GM21515 (cell line): Measurements from ENCODE around the gene TXNDC5.
A peak's percentile ranks its signal among the peaks of the same experiment; 100 is the strongest.
"Not testable (repeated sequence)": the region's sequence is repeated elsewhere in the genome, so short reads cannot be mapped to it uniquely, and the experiment has no call there.

Source experiments
- ATAC-seq: cut with Tn5 transposase; IDR thresholded peaks from one replicate; pipeline ENCODE4 v1.9.1; 2021; ENCODE audit not compliant: unreplicated experiment

TXNDC5 gene

DNA sequence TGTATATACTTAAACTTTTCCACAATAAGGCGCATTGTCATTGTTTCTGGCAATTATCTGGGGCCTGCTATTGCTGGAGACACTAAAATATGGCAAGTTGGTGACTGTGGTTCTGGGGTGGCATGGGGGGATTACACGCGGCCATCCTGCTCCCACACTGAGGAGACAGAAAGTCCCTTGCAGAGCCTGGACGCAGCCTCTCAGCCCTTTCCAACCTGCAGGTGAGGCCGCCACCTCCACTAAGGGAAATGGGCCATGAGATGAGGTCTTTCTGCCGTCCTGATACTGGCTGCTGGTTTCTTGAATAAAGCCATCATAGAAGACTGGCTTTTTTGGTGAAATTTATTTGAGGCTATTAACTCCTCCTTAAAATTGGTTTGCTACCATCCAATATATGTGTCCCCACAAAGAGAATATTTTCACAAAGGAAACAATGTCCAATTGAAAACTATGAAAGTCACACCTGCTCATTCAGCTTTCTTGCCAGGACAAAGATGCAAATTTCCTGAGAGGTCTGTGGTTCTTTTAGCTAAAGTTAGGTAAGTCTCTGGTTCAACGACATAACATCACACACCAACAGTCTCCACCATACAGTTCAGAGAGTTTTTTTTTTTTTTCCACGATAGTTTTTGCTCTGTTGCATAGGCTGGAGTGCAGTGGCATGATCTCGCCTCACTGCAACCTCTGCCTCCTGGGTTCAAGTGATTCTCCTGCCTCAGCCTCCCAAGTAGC lies 13.0 kb downstream of the TXNDC5 start:
- ATAC-seq: peak; percentile 66

DNA sequence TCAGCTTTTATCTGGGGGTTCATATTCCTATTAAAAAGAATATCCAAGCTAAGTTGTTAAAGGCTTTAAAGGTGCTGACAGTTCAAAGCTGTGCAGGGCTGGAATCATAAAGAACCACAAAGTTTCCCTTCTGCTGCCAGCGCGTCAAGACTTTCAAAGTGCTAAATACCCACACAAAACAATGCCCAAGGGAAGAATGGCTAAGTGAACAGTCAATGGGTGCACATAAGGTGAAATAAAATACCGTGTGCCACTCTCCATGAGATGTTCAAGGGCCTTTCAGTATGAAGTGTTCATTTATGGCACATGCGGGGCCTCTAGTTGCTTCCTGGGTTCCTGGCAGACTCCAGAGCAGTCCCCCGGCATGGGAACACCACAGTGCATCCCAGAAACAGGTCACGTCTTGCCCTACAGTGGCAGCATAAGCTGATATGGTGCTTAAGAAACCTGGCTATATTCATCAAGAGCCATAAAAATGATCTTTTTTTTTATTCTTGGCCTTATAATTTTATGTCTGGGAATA lies 14.1 kb downstream of the TXNDC5 start:
- ATAC-seq: no peak

DNA sequence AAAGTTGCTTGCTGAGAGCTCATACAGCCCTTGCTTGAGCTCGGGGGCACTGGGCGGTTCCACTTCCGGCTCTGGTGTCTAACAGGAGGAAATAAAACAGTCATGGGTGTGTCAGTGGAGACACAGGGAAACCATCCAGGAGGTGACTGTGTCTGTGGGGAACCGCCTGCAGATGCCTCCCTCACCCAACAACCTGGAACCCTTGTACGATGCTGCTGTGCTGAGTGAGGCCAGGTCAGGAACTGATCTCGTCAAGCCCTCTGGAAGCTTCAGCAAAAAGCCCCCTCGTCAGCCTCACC lies 15.5 kb downstream of the TXNDC5 start:
- no peak for ATAC-seq

DNA sequence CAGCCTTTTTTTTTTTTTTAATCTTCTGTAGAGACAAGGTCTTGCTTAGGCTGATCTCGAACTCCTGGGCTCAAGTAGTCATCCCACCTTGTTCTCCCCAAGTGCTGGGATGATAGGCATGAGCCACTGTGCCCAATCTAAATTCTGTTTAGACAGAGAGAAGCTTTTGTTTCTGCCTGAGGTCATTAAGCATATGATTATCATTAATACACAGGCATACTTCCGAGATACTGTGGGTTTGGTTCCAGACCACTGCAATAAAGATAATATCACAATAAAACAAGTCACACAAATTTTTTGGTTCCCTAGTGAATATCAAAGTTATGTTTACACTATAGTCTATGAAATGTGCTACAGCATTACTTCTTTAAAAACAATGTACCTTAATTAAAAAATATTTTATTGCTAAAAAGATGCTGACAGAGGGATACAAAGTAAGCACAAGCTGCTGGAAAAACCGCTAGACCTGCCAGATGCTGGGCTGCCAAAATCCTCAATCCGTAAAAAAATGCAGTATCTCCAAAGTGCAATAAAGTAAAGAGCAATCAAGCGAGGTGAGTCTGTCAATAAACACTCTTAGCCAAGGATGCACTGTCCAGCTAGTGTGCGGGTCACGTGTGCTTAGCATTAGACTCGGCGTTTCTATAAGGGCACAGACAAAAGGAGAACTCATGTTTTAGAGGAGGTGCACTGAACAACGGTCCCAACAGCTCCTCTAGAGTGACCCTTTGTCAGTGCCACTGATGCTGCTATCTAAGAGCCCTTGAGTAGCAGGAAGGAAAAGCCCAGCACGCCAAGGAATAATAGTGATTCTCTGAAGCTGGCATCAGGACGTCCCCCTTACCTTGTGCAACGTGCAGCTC lies 16.1 kb downstream of the TXNDC5 start:
- no peak for ATAC-seq

DNA sequence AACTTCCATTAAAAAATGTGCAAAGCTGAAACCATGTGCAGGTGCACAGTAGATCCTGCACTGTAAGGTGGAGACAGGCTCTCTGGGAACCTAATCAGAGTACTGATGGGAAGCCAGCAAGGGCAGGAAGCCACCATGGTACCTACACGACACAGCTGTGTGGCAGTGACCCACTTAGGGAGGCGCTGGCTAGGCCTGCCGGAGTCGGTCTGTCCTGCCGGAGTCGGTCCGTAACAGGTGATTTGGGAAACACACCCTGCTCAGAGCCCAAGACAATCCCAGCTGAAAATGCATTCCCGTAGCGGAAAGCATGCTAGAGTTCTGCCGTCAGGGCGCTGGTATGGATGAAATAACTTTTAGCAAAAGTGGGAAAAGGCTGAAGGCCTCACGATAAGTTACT lies 17.2 kb downstream of the TXNDC5 start:
- no peak for ATAC-seq

DNA sequence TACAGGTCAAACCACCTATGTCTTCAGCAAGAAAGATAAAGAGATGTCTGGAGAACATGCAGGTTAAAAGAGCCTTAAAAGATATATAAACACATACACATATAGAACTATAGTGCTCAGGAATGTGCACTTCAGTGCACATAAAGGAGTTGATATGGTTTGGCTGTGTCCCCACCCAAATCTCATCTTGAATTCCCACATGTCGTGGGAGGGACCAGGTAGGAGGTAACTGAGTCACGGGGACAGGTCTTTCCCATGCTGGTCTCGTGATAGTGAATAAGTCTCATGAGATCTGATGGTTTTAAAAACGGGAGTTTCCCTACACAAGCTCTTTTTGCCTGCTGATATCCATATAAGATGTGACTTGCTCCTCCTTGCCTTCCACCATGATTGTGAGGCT lies 18.2 kb downstream of the TXNDC5 start:
- not testable (repeated sequence) for ATAC-seq

DNA sequence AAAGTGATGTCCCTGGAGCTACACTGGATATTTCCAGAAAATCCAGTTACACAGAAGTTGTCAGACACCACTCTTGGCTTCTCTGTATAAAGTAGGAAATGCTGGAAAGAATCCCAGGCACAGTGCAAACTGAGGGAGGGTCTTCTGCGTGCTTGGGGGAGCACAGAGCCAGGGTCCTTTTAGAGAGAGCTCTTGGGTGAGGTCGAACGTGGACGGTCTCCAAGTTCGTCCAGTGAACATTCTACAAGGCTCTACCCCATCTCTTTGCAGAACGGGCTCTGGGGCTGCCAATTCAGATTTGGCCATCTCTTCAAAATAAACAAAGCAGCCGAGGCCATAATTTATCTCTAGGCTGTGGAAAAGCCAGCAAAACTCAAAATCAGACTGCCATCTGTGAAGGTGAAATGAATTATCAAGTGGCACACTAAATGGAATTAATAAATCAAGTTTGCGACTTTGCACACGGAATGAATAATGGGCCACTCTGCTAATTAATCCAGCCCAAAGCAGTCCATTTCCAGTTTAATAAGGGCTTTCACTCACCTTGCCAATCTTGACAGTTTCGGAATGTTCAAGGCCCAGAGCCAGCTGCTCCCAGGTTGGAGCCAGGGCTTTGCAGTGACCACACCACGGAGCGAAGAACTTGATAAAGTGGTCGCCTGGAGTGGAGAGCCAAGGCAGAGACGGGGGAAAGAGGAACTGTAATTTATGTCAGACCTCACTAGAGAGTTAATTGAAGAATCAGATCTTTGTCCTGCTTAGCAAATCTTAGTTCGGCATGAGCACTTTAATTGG lies 19.3 kb downstream of the TXNDC5 start:
- ATAC-seq: no peak

DNA sequence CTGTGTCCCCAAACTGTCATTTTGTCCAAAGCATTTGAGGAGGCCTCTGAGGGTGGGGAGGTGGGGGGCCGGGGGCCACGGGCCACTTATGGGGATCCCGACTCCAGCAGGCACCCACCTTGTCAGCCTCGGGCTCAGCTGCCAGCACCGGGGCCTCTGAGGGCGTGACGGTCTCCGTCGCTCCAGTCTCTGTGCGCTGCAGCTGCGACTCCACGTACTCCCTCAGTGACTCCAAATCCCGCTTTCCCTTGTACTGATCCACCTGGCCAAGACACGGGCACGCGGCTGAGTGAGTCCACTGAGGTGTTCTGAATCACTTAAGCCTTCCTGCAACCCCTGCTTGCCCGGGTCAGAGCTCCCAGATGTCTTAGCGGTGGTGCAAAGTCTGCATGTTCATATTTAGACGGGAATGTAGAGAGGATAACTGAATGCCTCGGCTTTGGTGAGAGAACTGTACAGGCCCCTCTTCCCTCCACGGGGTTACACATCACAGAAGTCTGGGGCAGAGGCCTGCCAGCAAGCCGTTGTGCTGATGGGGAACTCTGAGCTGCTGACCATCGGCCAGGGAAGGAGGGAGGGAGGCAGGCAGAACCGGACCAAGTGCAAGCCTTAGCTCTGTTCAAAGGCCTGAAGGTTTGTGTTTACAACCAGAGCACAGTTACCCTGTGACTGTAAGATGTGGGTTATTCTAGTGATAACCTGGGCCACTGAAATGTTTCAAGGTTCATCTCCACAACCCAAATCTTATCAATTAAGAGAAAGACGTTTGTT lies 21.8 kb downstream of the TXNDC5 start:
- ATAC-seq: no peak

DNA sequence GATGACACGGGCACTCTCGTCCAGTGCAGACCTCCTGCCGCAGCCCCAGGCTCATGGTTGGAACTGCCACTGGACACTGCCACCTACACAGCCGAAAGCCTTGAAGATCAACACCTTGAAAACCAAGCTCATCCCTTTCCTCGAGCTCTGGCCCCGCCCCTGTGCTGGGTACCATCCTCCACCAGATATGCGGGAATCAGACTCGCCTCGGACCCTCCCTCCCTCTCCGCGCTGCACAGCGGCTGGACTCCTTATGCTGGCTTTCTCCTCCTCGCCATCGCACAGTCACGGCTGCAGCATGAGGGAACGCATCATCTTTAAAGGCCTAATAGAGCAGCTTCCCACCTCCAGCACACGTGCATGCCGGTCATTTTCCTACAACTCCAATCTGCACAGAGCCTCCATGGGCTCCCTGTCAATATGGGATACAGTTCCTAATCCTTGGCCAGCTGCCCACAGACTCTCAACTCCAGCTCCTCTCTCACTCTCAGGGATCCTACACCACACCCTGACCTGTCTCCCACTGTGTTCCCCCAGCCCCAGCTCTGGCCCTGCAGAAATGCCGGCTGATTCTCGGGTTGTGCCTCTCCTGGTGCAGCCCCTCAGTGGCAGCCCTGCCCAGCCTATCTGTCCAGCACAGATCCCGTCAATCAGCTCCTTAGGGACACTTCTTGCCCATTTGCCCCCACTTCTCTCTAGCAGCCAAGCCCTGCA lies 23.2 kb downstream of the TXNDC5 start:
- ATAC-seq: no peak

DNA sequence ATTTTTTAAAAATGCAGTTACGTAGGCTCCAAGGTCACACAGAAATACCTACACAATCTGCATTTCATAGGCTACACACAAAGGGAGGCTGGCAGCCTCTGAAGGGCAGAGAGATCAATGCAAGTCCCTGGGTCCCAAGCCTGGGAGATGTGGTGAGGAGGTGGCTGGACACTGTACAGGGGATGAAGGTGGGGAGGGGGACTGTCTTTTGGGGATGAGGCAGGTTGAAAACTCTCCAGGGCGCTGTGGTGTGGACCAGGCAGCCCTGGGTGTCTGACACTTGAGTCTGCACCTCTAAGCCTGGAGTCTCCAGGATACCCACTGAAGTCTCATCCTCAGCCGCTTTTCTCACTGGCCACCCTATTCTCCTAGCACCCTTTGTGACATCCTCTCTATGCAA lies 24.5 kb downstream of the TXNDC5 start:
- no peak for ATAC-seq

DNA sequence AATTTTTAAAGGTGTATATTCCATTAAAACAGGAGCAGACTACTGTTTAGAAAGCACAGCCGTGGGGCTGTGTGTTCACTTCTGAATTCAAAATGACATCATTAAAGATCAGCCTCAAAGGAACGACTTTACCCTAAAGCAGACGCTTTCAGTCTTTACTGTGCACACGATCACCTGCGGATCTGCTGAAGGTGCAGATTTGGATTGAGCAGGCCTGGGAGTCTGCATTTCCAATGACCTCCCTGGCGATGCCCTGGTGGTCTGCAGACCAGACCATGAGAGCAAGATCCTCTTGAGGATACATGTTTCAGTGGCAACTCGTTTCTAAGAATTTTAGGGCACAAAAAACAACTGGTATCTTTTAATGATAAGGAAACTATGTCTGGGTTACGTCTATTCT lies 27.2 kb downstream of the TXNDC5 start:
- ATAC-seq: no peak

DNA sequence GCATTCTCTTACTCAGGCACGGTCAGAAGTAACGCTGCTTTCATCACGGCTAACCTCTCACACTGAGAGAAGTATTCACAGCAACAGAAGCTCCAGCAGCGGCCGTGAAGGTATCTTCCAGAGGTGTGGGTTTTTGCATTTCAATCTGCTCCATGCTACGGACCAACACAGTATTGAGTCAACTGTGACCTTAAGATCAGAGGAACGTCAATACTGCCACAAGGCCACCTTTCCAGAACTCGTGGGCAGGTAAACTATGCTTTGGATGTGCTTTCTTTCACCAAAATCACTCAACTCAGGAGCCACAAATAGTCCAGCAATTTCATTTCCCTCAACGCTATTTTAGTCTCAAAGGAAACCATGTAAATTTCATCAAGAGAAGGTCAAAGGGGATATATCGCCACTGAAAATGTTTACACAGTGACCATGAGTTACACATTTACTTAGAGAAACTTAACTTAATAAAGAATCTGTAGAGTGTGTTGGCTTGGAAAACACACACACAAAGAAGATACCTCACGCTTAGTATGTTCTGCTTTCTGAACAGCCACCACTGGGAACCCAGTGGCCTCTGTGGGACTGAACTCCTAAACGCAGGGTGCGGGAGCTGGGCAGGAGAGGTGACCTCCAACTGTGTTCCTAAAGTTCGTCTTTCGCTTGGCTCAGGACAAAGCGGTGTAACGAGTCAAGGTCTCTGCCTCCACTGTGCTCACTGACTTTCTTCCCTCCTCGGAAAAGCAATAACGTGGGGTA lies 27.9 kb downstream of the TXNDC5 start:
- ATAC-seq: no peak

DNA sequence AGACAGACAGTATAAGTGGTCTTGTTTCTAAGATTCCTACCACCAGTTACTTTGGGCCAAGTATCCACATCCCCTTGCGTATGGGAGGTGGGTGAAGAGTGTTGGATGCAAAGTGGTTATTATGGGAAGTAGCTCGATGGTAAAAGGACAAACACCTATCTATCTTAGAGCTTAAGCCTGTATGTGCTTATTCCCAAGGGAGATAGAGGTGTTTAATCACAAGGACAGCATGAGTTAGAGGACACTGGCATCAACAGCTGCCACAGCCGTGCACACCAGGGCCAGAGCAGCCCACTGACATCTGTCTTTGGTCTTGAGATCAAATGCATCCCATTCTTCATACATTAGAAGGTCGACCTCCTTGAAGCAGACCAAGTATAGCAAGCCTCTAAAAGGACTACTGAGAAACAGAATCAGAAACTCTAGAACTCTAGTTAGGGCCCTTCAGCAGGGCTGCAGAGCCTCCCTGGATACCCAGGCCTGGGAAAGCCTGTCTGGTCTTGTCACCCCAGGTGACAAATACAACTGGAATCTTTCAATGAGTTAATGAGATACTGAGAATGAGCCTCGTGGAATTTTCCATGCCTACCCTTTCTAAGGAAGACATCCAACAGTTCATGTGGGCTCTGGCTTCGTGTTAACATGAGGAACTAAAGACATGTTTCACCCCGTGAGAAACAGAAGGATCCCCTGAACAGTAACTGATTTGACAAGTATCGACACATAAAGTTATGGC lies 28.7 kb downstream of the TXNDC5 start:
- no peak for ATAC-seq

DNA sequence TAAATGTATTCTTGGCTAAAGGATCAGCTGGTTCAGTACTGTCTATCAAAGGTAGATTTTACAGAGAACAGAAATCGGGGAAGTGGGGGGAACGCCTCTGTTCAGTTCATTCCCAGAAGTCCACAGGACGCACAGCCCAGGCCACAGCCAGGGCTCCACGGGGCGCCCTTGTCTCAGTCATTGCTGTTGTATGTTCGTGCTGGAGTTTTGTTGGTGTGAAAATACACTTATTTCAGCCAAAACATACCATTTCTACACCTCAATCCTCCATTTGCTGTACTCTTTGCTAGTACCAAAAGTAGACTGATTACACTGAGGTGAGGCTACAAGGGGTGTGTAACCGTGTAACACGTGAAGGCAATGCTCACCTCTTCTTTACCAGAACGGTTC lies 29.9 kb downstream of the TXNDC5 start:
- ATAC-seq: no peak

DNA sequence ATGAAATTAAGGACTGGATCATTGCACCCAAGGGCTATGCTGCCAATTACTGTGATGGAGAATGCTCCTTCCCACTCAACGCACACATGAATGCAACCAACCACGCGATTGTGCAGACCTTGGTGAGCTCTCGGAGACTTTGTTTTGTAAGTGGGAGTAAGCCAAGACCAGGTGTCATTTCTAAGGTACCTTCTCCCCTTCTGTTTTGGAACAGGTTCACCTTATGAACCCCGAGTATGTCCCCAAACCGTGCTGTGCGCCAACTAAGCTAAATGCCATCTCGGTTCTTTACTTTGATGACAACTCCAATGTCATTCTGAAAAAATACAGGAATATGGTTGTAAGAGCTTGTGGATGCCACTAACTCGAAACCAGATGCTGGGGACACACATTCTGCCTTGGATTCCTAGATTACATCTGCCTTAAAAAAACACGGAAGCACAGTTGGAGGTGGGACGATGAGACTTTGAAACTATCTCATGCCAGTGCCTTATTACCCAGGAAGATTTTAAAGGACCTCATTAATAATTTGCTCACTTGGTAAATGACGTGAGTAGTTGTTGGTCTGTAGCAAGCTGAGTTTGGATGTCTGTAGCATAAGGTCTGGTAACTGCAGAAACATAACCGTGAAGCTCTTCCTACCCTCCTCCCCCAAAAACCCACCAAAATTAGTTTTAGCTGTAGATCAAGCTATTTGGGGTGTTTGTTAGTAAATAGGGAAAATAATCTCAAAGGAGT lies 30.4 kb downstream of the TXNDC5 start:
- no peak for ATAC-seq

DNA sequence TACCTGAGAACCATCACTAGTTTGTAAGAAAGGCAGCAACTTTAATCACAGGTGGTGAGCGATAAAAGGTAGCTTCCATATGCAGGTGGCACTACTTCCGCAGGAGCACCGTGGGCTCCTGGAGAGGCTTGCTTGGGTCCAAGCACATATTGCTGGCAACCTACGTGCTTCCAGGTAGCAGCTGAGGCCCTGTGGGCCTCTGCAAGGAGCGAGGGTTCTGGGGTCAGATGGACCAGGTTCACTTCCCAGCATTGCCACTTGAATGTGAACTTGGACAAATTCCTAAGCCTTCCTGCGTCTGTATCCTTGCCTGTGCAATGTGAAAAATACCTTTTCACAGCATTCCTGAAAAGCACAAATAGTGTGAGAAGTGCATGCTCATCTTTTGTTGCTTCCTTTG lies 31.0 kb downstream of the TXNDC5 start:
- ATAC-seq: no peak

DNA sequence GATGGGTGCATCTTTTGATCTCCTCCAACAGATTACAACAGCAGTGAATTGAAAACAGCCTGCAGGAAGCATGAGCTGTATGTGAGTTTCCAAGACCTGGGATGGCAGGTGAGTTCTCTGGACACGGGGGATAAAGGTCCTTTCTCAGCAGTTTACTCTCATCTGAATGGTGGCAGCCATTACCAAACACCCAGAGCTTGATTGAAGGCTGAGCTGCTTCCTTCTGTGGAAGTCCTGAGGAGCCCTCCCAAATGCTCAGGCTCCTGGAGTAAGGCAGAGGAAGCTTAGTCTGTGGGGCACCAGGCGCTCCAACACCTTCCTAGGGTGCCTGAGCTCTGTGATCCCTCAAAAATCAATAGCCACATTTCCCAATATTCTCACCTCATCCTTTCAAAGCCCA lies 31.5 kb downstream of the TXNDC5 start:
- no peak for ATAC-seq

DNA sequence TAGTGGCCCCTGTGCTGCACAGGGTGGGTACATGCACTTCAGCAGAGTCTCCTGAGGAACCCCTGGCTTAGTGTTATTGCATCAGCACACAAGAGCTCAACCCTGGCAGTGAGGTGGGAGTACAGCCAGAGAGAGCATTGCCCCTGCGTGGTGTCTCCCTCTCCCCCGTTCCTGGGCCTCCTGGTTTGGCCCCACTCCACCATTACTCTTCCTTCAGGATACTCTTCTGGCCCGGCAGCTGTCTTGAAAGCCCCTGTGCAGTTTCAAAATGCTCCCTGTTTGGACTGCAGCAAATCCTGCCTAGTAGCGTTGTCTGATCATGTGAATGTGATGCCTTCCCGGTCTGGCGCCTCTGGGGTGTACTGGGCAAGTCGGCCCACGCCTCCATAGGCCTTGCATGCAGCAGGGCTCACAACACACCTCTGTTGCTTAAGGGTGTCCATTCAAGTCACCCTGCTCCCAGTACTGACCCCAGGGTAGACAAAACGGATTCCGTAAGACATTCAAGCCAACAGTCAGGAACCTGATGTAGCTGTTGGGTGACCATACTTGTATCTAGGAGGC lies 32.1 kb downstream of the TXNDC5 start:
- no peak for ATAC-seq
